ENCODE measurements around the gene MLN.

- TF ChIP-seq CTCF (IDR thresholded peaks at IDR 0.05) = no peak
- no peak for TF ChIP-seq POLR2A (IDR thresholded peaks at IDR 0.05)
These were observed 26.1 kb downstream of the MLN start for GRCh38 chr6:33777398-33778388.

Measured in thyroid gland (tissue), 4 donors.